HFFc6 (cell line): ENCODE measurements around the gene VPS54. TPM values are rescaled to one million over a fixed set of nuclear protein-coding genes. Genes with fewer than 3 reads are reported as not detected.

Source experiments
- DNase-seq: peaks from one replicate; pipeline ENCODE4 v3.0.0-alpha.2; 2018
- H3K27ac Mint-ChIP-seq: 2 replicates; pipeline ENCODE4 v1.8.0; 2020; ENCODE audit warnings: mild to moderate bottlenecking, mixed read lengths
- H3K27me3 Mint-ChIP-seq: 2 replicates; pipeline ENCODE4 v1.8.0; 2021; ENCODE audit warnings: mild to moderate bottlenecking, moderate library complexity, mixed read lengths; ENCODE audit not compliant: insufficient read depth
- H3K36me3 Mint-ChIP-seq: 2 replicates; pipeline ENCODE4 v1.8.0; 2021; ENCODE audit warnings: low read depth, mixed read lengths
- H3K4me1 Mint-ChIP-seq: 2 replicates; pipeline ENCODE4 v1.8.0; 2020; ENCODE audit warnings: low read depth, mixed read lengths
- H3K4me3 Mint-ChIP-seq: 2 replicates; pipeline ENCODE4 v1.8.0; 2020; ENCODE audit warnings: mild to moderate bottlenecking, moderate library complexity, mixed read lengths
- H3K9me3 Mint-ChIP-seq: 2 replicates; pipeline ENCODE4 v1.8.0; 2020; ENCODE audit warnings: mild to moderate bottlenecking, mixed read lengths
- total RNA-seq, 6 experiments: library from RNA; stranded (reverse); fragmentation: NEBNext Ultra II Directional; extraction: Animal tissue kit (Norgen Biotek cat#: 25700); gene quantifications; 2 replicates in 1 of 6; 3 replicates in 5 of 6; pipeline ENCODE4 v1.2.3, GENCODE V29; 2021
- TF ChIP-seq, protein P1 (sequence below): fragments of 200-600 bp; sonication (generic); IDR thresholded peaks from 2 replicates; pipeline ENCODE4 v1.5.0; 2021; ENCODE audit warnings: antibody characterized with exemption, mild to moderate bottlenecking

Gene VPS54
- total RNA-seq, 6 experiments from 2014 or later, result 12.9 to 17.7 (median 15.0) TPM

GRCh38 chr2:64063454-64063853, 44.2 kb upstream of the VPS54 start:
- H3K4me1 Mint-ChIP-seq, result peaks cover 31% of the 10 kb centered on the region
- no peak overlapping the region; the same call in 1 of the 2 replicates for H3K27ac Mint-ChIP-seq
- no peaks in the 10 kb centered on the region; the same call in 1 of the 2 replicates for H3K27me3 Mint-ChIP-seq
- no peak overlapping the region for H3K4me3 Mint-ChIP-seq
- no peak for DNase-seq
- TF ChIP-seq, protein P1, sequence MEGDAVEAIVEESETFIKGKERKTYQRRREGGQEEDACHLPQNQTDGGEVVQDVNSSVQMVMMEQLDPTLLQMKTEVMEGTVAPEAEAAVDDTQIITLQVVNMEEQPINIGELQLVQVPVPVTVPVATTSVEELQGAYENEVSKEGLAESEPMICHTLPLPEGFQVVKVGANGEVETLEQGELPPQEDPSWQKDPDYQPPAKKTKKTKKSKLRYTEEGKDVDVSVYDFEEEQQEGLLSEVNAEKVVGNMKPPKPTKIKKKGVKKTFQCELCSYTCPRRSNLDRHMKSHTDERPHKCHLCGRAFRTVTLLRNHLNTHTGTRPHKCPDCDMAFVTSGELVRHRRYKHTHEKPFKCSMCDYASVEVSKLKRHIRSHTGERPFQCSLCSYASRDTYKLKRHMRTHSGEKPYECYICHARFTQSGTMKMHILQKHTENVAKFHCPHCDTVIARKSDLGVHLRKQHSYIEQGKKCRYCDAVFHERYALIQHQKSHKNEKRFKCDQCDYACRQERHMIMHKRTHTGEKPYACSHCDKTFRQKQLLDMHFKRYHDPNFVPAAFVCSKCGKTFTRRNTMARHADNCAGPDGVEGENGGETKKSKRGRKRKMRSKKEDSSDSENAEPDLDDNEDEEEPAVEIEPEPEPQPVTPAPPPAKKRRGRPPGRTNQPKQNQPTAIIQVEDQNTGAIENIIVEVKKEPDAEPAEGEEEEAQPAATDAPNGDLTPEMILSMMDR, result no peak
- H3K9me3 Mint-ChIP-seq, result no peaks in the 10 kb centered on the region
- no peaks in the 10 kb centered on the region for H3K36me3 Mint-ChIP-seq

- Mint-ChIP-seq H3K4me3 (no peak overlapping the region), H3K27ac (peak overlapping the region; percentile 12; the same call in 1 of the 2 replicates), H3K27me3 (no peaks in the 10 kb centered on the region; the same call in 1 of the 2 replicates), H3K9me3 (no peaks in the 10 kb centered on the region), H3K36me3 (no peaks in the 10 kb centered on the region), H3K4me1 (peaks cover 31% of the 10 kb centered on the region)
- peak; percentile 41 for DNase-seq
- TF ChIP-seq, protein P1, result no peak
Measured at GRCh38 chr2:64062840-64063239, 43.6 kb upstream of the VPS54 start.

GRCh38 chr2:64059270-64059669, 40.0 kb upstream of the VPS54 start:
- H3K27me3 Mint-ChIP-seq, result peaks cover 2% of the 10 kb centered on the region
- no peak for DNase-seq
- H3K27ac Mint-ChIP-seq, result no peak overlapping the region
- H3K9me3 Mint-ChIP-seq, result no peaks in the 10 kb centered on the region
- TF ChIP-seq, protein P1, result no peak
- H3K36me3 Mint-ChIP-seq, result no peaks in the 10 kb centered on the region
- H3K4me3 Mint-ChIP-seq, result no peak overlapping the region
- H3K4me1 Mint-ChIP-seq, result peaks cover 22% of the 10 kb centered on the region

- peaks cover 8% of the 10 kb centered on the region for H3K27me3 Mint-ChIP-seq
- H3K36me3 Mint-ChIP-seq, result no peaks in the 10 kb centered on the region
- H3K4me1 Mint-ChIP-seq, result no peaks in the 10 kb centered on the region
- H3K27ac Mint-ChIP-seq, result no peak overlapping the region
- no peak overlapping the region for H3K4me3 Mint-ChIP-seq
- no peaks in the 10 kb centered on the region for H3K9me3 Mint-ChIP-seq
- DNase-seq, result no peak
- TF ChIP-seq, protein P1, result no peak
Measured at GRCh38 chr2:64056021-64056420, 36.8 kb upstream of the VPS54 start.

DNA sequence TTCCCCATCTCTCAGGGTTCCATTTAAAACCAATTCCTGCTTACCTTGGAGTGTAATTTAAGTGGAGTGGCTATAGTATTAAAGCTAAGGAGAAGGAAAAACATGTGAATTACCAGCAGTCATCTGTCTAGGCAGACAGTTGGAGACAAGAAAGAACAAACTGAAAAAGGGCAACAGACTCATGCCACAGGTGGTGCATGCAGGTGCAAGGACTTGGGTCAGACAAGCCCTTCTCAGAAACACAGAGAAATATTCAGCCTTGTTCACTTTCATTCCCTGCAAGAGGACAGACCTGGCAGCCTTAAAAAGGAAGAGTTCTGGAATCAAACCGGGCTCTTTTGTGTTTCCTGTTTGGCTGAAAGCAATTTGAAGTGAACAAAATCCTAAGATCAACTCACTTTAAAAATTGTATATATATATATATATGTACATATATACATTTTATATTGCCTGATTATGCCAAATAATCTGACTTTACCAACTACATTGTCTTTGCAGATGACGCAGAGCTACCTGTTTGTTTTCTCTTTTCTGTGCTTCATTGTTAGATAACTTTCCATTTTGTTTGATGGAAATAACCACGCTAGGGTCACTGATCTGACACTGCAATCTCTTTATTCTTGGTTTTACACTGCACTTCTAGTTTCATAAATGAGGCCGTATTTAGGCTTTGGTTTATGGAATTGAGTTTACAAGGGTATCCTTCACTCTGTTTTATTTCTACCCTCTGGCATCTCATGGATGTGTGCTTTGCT, 35.1 kb upstream of the VPS54 start:
- DNase-seq, result no peak
- no peak overlapping the region for H3K4me3 Mint-ChIP-seq
- TF ChIP-seq, protein P1, result no peak
- H3K36me3 Mint-ChIP-seq, result no peaks in the 10 kb centered on the region
- H3K27ac Mint-ChIP-seq, result no peak overlapping the region
- H3K4me1 Mint-ChIP-seq, result peaks cover 6% of the 10 kb centered on the region
- peaks cover 8% of the 10 kb centered on the region for H3K27me3 Mint-ChIP-seq
- H3K9me3 Mint-ChIP-seq, result no peaks in the 10 kb centered on the region
